Measurements from ENCODE around the gene FAM111A.

Gene FAM111A

DNA sequence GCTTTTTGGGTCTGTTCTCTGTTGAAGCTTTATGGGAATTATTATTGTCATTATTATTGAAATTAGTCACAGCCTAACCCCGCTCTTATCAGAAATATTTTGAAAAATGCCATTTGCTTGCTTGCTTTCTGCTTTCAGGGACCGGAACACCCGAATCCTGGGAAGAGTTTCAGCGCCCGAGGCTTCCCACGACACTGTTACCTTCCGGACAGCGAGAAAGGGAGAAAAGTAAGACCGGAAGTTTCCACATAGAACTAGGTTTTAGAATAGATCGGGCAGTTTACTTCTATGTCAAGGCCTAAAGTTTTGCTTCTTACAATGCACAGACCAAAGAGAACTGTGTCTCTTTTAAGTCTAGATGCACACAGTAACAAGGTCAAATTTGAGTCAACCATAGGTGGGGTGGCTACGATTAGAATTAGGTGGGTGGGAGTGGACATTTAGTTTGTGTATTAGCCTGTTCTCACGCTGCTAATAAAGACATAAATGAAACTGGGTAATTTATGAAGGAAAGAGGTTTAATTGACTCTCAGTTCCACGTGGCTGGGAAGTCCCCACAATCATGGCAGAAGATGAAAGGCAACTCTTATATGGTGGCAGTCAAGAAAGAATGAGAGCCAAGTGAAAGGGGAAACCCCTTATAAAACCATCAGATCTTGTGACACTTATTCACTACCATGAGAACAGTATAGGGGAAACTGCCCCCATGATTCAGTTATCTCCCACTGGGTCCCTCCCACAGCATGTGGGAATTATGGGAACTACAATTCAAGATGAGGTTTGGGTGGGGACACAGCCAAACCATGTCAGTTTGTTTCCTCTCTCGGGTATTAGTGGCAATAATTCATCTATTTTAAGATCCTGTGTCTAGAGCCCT is 57.1 kb downstream of the FAM111A start:
- DNase-seq (ENCODE audit: low read depth in 3 of 3), result peak in 2 of 3 experiments; percentile 15 to 26

DNA sequence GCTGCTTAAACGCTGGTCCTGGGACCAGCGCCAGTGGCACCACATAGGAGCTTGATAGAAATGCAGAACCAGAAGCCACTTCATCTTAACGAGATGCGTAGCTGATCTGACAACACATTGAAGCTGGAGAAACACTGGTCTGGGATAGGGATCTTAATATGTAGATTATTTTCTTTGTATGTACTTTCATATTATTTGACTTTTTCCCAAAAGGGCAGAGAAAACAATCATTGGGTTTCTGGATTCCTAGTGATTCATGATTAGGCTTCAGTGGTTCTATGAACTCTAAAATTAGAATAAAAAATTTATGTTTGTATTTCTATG is 57.7 kb downstream of the FAM111A start:
- DNase-seq (ENCODE audit: low read depth in 3 of 3), result no peak

GRCh38 chr11:59201353-59201752 is 58.7 kb downstream of the FAM111A start:
- DNase-seq (ENCODE audit: low read depth in 3 of 3), result no peak

All from stimulated activated CD4-positive, alpha-beta T cell treated with anti-CD3 and anti-CD28 coated beads, TNF-alpha, amount 100 ng/mL, for 24 hours (primary cell).